ENCODE data around the gene GALK1. TPM values are rescaled to one million over a fixed set of nuclear protein-coding genes. Genes with fewer than 3 reads are reported as not detected.

GALK1 gene
- total and polyA plus RNA-seq, 2 of the 13 experiments (the other 11 are each of a cell fraction or from before 2014, with no cell fraction given): 59.9 to 93.6 TPM

DNA sequence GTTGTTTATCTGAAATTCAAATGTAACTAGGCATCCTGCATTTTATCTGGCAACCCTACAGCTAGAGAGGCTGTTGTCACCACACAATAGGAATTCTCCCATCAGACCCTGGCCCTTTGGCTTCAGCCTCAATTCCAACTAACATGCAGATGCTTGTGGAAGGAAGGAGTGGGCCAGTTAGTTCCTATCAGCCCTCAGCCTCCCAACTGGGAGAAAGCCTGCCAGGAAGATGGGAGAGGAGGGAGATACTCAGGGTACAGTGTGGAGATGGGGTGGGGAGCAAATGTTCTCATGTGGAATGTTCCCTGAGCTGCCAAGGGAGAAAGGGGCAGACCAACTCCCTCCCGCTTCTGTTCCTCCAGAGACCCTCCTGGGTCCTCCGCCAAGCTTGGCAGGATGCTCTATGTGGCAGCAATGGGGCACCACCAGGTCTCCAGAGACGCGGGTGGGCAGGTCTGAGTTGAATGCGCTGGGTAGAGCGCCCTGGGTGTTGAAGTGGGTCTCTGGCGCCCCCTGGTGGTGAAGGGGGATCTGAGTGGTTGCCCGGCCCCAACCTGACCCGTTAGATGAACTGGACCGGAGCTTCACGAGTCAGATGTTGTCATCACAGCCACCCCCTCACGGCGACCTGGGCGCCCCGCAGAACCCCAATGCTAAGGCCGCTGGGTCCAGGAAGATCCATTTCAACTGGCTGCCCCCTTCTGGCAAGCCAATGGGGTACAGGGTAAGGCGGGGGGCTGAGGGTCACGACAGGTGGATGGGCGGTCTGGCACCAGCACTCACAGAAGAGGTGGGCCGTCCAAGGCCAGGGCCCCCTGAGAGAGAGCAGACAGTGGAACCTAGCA, 15.2 kb downstream of the GALK1 start (continued):
- TF ChIP-seq ZNF75D (CRISPR knock-in tag; IDR thresholded peaks at IDR 0.05; ENCODE audit: borderline replicate concordance) (no peak), ZNF713 (CRISPR knock-in tag; IDR thresholded peaks at IDR 0.05) (no peak), ZNF326 (CRISPR knock-in tag; IDR thresholded peaks at IDR 0.05; ENCODE audit: borderline replicate concordance) (no peak), FOSL2 (CRISPR knock-in tag; IDR thresholded peaks at IDR 0.05) (no peak), SRF (IDR thresholded peaks at IDR 0.05; ENCODE audit: low read depth, low read length) (no peak), HIC2 (CRISPR knock-in tag; IDR thresholded peaks at IDR 0.05; ENCODE audit: low read depth) (peak; percentile 69; the same call in 1 of the 2 replicates), TBX3 (IDR thresholded peaks at IDR 0.05; ENCODE audit: borderline replicate concordance) (no peak), ZNF577 (CRISPR knock-in tag; IDR thresholded peaks at IDR 0.05; ENCODE audit: borderline replicate concordance, low read depth) (no peak), ZFP36L1 (CRISPR knock-in tag; IDR thresholded peaks at IDR 0.05) (no peak), DRAP1 (CRISPR knock-in tag; IDR thresholded peaks at IDR 0.05) (no peak), MYPOP (CRISPR knock-in tag; IDR thresholded peaks at IDR 0.05) (no peak), KMT2B (CRISPR knock-in tag; IDR thresholded peaks at IDR 0.05) (no peak), HNRNPL (IDR thresholded peaks at IDR 0.05; ENCODE audit: low read depth, low read length) (peak; percentile 88; the same call in 1 of the 2 replicates), ZNF30 (CRISPR knock-in tag; IDR thresholded peaks at IDR 0.05) (no peak), ZNF510 (CRISPR knock-in tag; IDR thresholded peaks at IDR 0.05; ENCODE audit: low read depth) (no peak), POLR2G (IDR thresholded peaks at IDR 0.05; ENCODE audit: low read depth, low read length) (no peak), ZSCAN20 (CRISPR knock-in tag; IDR thresholded peaks at IDR 0.05; ENCODE audit: borderline replicate concordance) (no peak), ZSCAN29 (CRISPR knock-in tag; conservative IDR thresholded peaks at IDR 0.05) (no peak), HNF1B (CRISPR knock-in tag; IDR thresholded peaks at IDR 0.05) (peak; percentile 56; the same call in 1 of the 2 replicates), ZZZ3 (CRISPR knock-in tag; IDR thresholded peaks at IDR 0.05; ENCODE audit: borderline replicate concordance) (no peak), PCBP2 (optimal IDR thresholded peaks at IDR 0.05; ENCODE audit: low read depth, low read length, poor library complexity, severe bottlenecking) (no peak), DPF2 (CRISPR knock-in tag; IDR thresholded peaks at IDR 0.05; ENCODE audit: borderline replicate concordance, low read depth) (no peak), ARNT (IDR thresholded peaks at IDR 0.05) (no peak), RCOR2 (CRISPR knock-in tag; IDR thresholded peaks at IDR 0.05) (no peak)
- TF ChIP-seq, protein P1, sequence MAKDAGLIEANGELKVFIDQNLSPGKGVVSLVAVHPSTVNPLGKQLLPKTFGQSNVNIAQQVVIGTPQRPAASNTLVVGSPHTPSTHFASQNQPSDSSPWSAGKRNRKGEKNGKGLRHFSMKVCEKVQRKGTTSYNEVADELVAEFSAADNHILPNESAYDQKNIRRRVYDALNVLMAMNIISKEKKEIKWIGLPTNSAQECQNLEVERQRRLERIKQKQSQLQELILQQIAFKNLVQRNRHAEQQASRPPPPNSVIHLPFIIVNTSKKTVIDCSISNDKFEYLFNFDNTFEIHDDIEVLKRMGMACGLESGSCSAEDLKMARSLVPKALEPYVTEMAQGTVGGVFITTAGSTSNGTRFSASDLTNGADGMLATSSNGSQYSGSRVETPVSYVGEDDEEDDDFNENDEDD (CRISPR knock-in tag; IDR thresholded peaks at IDR 0.05; ENCODE audit: borderline replicate concordance): no peak

Data from HepG2 (cell line).